ENCODE results near the gene RASGRP4. TPM values are rescaled to one million over a fixed set of nuclear protein-coding genes. Genes with fewer than 3 reads are reported as not detected.

Gene RASGRP4
- polyA plus RNA-seq, 3 donors = 0.48 to 8.2 (median 7.0) TPM

GRCh38 chr19:38401148-38401547 lies 24.9 kb downstream of the RASGRP4 start:
- no peak overlapping the region for H3K27ac ChIP-seq (ENCODE audit: low read depth, low read length)
- 61 to 77% (median 74%) methylated on average over 3 of the region's 3 CpGs for WGBS, 3 donors

- no peak overlapping the region for H3K27ac ChIP-seq (ENCODE audit: low read depth, low read length)
- 70 to 78% (median 77%) methylated on average over 5 of the region's 5 CpGs for WGBS, 3 donors
Observed at GRCh38 chr19:38400361-38400760, 25.7 kb downstream of the RASGRP4 start.

DNA sequence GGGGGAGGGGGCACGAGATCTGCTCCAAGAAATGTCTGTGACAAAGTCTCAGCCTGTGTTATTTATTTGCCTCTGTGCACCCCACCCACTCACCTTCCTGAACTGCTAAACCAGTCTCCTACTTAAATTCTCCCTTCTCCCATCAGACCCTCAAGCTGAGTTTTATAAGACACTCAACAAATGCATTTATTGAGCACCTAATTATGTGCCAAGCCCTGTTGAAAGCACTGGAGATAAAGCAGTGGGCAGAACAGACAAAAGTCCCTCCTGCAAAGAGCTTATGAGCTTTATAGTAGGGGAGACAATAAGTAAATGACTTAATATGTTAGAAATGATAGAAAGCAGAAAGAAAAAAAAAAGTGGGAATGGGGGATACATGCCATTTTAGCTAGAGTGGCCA lies 26.5 kb downstream of the RASGRP4 start:
- WGBS, 3 donors = 36 to 79% (median 60%) methylated on average over 1 of the region's 1 CpG
- H3K27ac ChIP-seq (ENCODE audit: low read depth, low read length) = no peak overlapping the region

DNA sequence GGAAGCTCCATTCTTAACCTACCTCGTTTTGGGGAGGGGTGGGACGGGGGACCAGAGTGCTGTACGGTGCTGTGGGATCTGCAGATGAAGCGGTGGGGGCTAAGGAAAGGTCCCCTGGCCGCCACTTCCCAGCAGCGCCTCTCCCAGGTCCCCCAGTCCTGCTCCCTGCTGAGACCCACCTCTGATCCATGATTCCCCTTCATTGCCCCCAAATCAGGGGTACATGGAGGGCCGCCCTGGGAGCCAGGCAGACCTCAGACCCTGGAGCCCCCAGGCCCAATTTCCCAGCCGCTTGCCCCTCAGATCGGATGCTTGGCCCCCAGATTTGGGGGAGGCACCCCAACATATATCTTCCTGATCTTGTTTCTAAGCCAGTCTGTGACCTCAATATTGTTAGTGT lies 26.9 kb downstream of the RASGRP4 start:
- no peak overlapping the region for H3K27ac ChIP-seq (ENCODE audit: low read depth, low read length)
- 51 to 55% (median 54%) methylated on average over 8 to 9 of the region's 9 CpGs for WGBS, 3 donors

DNA sequence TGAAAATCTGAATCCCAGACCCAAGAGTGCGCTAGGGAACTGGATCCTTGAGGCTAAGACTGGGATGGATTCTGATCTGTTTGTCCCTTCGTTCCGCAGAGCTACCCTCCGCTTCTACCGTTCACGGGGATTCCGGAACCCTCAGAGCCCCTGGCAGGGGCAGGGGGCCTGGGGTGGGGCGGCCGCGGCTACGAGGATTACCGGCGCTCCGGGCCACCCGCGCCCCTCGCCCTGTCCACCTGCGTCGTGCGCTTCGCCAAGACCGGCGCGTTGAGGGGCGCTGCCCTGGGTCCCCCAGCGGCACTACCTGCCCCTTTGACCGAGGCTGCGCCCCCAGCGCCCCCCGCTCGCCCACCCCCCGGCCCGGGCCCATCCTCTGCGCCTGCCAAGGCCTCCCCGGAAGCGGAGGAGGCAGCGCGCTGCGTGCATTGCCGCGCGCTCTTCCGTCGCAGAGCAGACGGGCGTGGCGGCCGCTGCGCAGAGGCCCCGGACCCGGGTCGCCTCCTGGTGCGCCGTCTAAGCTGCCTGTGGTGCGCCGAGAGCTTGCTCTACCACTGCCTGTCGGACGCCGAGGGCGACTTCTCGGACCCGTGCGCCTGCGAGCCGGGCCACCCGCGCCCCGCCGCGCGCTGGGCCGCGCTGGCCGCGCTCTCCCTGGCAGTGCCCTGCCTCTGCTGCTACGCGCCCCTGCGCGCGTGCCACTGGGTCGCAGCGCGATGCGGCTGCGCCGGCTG lies 30.5 kb downstream of the RASGRP4 start:
- no peak overlapping the region for H3K27ac ChIP-seq (ENCODE audit: low read depth, low read length)

GRCh38 chr19:38394488-38394887 lies 31.5 kb downstream of the RASGRP4 start:
- H3K27ac ChIP-seq (ENCODE audit: low read depth, low read length) = no peak overlapping the region
- 7 to 9% (median 7%) methylated on average over 30 of the region's 30 CpGs for WGBS, 3 donors

More for the DNA sequence above, 30.5 kb downstream of the RASGRP4 start:
- WGBS, 3 donors = 4 to 8% (median 7%) methylated on average over 49 to 86 of the region's 86 CpGs

DNA sequence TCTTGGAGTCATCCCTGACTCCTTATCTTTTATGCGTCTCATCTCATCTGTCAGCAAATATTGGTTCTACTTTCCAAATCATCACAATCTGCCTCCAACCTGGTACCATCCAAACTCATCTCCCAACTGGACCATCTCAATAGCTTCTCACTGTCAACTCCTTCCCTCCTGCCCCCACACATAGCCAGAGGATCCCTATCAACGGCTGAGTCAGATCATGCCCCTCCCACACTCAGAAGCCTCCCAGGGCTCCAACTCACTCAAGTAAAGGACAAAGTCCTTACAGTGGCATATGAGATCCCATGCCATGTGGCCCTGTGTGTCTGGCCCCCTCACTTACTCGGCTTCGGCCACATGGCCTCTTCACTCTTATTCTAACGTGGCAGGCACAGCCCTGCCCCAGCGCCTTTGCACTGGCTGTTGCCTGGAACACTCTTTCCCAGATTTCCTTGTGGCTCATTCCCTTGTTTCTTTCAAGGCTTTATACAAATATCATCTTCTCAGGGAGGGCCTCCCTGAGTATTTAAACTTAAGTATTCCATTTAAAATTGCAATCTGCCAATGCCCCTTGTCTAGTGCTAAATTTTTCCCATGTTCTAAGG lies 33.2 kb downstream of the RASGRP4 start:
- no peak overlapping the region for H3K27ac ChIP-seq (ENCODE audit: low read depth, low read length)
- WGBS, 3 donors = 65 to 78% (median 72%) methylated on average over 6 of the region's 6 CpGs

DNA sequence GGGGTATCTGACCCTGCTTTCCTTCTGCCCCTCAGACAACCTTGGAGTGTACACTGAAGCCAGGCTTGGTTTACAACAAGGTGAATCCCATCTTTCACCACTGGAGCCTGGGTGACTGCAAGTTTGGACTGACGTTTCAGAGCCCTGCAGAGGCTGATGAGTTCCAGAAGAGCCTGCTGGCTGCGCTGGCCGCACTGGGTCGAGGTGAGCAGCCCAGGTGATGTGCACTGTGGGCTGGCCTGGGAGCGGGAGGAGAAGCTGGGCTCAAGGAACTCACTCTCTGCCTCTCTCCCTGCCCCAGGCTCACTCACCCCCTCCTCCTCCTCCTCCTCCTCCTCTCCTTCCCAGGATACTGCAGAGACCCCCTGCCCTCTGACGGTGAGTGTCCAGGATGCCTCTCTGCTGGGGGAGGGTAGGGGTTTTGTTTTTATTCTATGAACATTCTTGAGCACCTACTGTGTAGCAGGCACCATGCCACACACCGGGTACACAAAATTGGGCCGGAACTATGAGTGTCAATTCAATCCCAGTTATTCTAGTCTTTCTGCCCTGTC lies 34.0 kb downstream of the RASGRP4 start:
- H3K27ac ChIP-seq (ENCODE audit: low read depth, low read length) = no peak overlapping the region
- WGBS, 3 donors = 55 to 68% (median 60%) methylated on average over 8 of the region's 8 CpGs

DNA sequence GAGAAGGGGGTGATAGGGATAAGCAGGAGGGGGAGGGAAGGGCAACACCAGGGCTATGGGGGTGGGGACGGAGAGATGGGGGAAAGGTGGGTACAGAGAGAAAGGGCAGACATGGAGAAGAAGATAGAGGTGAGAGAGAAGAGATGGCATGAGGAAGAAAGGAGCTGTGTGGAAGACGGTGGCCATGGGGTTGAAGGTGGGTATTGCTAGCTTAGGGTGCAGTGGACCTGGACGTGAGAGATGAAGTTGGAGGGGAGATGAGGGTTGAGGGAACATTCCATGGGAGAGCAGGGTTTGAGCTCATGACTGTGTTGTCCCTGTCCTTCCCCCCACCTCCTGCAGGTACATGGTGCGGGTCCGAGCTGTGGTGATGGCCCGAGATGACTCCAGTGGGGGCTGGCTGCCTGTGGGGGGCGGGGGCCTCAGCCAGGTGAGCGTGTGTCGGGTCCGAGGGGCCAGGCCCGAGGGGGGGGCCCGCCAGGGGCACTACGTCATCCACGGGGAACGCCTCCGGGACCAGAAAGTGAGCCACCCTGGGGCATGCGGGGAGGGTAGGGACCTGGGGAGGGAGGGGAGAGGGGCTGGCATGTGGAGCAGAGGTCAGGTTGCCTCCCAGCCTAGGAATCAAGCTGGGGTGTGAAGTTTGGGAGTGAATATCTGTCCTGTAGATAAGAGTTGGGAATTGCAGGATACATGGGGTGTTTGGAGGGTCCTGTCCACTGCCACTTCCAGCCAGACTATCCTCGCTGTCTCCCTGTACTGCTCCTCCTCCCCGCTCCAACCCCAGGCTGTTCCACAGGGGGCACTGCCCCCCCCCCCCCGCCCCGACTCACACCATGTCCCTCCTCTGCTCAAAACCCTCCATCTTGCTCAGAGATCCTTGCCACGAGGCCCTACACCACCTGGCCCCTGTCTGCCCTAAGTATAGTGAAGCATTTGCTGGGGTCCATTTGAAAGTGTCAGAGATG lies 35.8 kb downstream of the RASGRP4 start:
- 37 to 47% (median 46%) methylated on average over 19 to 22 of the region's 22 CpGs for WGBS, 3 donors
- no peak overlapping the region for H3K27ac ChIP-seq (ENCODE audit: low read depth, low read length)

- 5 to 7% (median 6%) methylated on average over 27 to 28 of the region's 28 CpGs for WGBS, 3 donors
Observed at GRCh38 chr19:38389101-38389925, 36.7 kb downstream of the RASGRP4 start.

DNA sequence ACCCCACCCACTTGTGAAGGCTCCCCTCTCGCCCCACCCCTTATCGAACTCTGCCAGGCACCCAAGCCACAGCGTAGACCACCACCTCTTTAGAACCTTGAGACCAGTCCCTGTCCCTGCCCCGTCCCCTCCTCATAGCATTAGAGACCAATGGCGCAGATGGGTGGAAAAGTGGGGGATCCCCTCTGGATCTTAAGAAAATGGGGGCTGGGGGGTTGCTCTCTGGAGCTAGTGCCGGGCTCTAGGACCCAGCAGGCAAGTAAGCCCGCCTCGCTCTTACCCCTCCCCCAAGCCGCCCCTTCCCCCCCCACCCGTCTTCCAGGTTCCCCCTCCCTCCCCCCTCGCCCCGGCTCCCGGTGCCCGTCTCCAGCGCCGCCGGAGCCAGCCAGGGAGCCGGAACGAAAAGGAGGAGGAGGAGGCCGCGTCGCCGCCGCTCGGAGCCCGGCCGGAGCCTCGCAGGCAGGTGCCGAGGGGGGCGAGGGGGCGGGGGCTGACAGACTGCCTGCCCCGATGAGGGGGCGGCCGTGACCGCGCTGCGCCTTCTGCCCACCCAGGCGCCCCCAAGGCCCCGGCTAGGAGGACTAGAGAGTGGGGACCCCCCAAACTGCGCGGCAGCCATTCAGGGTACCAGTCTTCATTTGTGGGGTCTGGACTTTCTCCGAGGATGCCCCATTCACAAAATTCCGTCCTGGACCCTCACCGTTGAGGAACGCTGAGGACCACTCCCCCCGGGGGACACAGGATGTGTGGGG lies 37.5 kb downstream of the RASGRP4 start, which contains the start of gene SPRED3:
Gene SPRED3, plus strand, starts transcription at position 349 of the 752 bp plus-strand sequence. CDS start 1,606 bp downstream, outside the sequence.
- 0 to 1% (median 1%) methylated on average over 15 to 41 of the region's 46 CpGs for WGBS, 3 donors
- no peak within 1 kb of the TSS for H3K27ac ChIP-seq (ENCODE audit: low read depth, low read length)

More at GRCh38 chr19:38389101-38389925, 36.7 kb downstream of the RASGRP4 start:
- no peak overlapping the region for H3K27ac ChIP-seq (ENCODE audit: low read depth, low read length)

- no peak within 1 kb of the TSS for H3K27ac ChIP-seq (ENCODE audit: low read depth, low read length)
- 1 to 3% (median 1%) methylated on average over 41 to 51 of the region's 51 CpGs for WGBS, 3 donors
Observed at GRCh38 chr19:38387550-38388348, 38.3 kb downstream of the RASGRP4 start, which contains the start of gene GGN. Gene GGN, minus strand, starts transcription at chr19:38388034. Its CDS starts 773 bp downstream, at chr19:38387261.

GRCh38 chr19:38386971-38387549 lies 39.0 kb downstream of the RASGRP4 start:
- WGBS, 3 donors = 5 to 6% (median 5%) methylated on average over 31 to 36 of the region's 36 CpGs
- no peak overlapping the region for H3K27ac ChIP-seq (ENCODE audit: low read depth, low read length)

DNA sequence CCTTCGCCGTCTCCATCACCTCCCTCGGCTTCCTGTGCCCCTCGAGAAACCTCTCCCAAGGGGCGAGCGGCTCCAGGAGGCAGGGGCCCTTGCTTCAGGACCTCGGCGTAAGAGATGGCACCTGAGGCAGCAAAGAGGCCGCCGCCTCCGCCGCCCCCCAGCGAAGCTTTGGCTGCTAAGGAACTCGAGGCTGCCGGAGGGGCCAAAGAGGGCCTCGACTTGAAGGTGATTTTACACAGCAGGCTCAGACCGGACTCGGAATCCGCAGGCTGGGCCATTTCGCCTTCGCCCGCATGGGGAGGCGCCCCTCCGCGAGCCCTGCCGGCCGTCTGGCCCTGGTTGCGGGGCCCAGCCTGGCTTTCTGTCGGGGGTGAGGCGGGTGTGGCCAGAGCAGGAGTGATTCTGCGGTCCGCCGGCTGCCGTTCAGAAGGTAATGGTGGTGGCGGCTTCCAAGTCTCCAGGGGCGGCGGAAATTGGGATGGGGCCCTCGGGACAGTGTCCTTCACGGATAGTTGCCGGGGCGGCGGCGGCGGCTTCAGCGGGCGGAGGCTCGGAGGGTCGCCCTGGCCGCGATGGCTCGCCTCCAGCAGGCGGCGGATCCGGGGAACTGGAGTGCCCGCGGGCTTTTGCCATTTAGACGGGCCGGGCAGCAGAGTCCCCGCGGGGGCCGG lies 39.6 kb downstream of the RASGRP4 start:
- no peak overlapping the region for H3K27ac ChIP-seq (ENCODE audit: low read depth, low read length)
- 46 to 57% (median 48%) methylated on average over 51 to 61 of the region's 61 CpGs for WGBS, 3 donors

- no peak overlapping the region for H3K27ac ChIP-seq (ENCODE audit: low read depth, low read length)
- WGBS, 3 donors = 45 to 75% (median 63%) methylated on average over 39 to 40 of the region's 40 CpGs
Observed at GRCh38 chr19:38385804-38386257, 40.2 kb downstream of the RASGRP4 start.
